Activated CD4-positive, CD25-positive, alpha-beta regulatory T cell (primary cell): ENCODE measurements around the gene CDC42.
A peak's percentile ranks its signal among the peaks of the same experiment; 100 is the strongest.

Experiments
- DNase-seq, 4 experiments: peaks; one replicate each; lab custom pipeline; 2025; lab: John Stamatoyannopoulos, UW

Gene CDC42

DNA sequence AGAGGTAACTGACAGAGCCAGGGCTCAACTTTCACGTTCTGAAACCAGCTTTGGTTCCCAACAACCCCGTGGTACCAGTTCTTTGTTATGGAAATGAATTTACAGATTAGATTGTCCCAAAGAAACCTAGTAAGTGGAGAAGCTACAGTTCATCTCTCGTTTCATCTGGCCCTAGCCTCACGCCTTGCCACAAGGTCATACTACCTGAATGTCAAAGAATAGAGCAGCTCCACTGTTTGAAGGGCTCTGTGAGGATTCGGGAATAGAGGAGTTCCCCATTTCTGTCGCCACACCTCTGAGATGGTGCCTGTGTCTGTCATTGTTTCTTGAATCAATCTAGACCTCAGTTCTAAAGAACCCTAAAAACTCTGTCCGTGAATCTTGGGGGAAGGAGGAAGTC, 15.0 kb upstream of the CDC42 start:
- no peak for DNase-seq

DNA sequence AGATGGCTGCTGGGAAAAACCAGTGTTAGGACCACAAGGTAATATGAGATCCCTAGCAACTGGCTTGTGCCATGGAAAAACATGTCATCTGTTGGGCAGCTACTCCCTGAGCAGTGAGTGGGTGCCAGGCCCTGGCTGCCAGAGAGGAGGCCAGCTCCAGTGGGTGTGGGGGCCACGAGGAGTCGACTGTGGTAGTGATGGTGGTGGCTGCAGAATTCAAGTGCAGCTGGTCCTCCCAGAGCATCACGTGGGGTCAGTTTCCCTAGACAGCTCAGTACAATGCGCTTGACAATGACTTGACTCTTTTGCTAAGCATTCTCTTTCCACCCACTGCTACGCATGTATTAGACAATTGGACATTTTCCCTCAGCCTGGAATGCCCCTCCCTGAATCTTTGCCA, 14.5 kb upstream of the CDC42 start:
- no peak for DNase-seq

DNA sequence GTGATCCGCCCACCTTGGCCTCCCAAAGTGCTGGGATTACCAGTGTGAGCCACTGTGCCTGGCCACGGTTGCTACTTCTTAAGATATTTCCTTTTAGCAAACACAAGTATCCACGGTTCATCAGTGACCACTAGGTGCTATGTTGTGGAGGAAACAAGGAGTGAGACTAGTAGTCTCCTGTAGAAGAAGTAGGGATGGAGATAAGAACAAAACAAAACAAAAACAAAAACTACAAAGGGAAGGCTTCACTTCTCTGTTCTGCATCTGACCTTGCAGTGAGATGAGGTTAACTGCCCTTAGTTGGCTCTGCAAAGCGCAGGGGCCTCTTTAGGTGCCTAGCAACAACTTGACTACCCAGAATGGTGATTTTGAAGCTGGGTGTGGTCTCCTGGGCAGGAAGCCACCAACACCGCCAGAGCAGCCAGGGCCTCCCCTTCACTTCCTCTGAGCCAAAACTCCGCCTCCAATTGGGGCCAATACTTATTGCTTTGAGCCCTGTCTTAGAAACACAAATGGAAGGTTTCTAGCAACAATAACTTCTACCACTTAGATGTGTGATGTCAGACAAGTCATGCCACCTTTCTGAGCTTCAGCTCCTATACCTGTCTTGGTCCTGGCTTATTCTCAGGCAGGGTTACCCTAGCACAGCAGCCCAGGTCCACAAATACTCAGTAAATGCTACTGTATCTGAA, 12.8 kb upstream of the CDC42 start:
- DNase-seq = peak; percentile 52 to 83 (median 67)

DNA sequence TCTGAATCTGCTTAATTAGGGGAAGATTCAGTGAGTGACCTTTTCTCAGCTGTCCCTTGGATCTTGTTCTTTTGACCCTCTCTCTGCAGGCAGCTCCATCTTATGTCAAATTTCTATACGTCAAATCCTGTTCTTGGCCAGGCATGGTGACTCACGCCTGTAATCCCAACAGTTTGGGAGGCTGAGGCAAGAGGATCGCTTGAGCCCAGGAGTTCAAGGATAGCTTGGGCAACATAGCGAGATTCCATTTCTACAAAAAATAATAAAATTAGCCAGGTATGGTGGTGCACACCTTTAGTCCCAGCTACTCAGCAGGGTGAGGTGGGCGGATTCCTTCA, 12.3 kb upstream of the CDC42 start:
- DNase-seq = no peak

DNA sequence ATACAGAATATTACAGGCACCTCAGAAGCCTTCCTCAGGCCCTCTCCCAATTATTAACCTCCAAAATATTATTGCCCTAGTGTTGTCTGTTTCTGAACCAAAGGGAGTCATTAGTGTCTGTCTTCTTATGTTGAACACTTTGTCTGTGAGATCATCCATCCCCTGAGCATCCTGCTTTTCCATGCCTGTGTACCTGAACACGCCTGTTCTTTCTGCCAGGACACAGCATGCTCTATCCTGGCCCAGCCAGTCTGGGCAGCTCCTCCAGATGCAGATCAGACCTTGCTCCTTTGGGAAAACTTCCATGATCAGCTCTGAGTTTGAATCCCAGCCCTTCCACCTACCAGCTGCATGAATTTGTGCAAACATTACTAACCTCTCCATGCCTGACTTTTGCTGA, 11.0 kb upstream of the CDC42 start:
- DNase-seq = no peak

GRCh38 chr1:22043198-22043769, 9.2 kb upstream of the CDC42 start:
- no peak for DNase-seq

DNA sequence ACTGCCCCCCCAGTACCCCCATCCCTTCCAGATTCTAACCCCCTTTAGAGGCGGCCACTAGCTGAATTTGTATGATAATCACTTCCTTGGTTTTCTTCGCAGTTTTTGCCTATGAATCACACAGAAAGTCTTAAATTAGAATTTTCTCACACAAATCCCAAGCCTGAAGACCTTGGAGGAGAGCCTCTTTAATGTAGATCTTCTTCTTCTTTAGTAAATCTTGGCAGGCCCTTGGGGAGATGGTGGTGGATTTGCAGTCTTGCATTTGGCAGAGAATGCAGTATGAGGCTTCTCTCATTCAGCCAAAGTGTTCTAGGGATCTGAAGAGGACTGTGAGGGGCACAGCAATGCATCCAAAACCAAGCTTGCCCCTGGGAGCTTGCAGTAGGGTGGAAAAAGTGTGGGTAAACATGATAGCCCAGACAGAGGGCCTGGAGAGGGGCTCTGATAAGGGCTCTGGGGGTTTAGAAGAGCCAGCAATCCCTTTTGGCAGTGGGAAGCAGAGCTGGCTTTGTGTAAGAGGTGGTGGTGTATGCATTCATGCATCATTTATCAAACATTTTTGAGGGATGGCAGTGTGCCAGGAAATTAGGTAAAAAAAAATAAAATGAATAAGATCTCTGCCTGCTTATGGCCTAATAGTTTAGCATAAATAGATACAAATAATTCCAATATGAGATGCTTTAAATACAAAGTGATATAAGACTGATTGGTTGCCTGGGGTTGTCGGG, 7.7 kb upstream of the CDC42 start:
- no peak for DNase-seq

DNA sequence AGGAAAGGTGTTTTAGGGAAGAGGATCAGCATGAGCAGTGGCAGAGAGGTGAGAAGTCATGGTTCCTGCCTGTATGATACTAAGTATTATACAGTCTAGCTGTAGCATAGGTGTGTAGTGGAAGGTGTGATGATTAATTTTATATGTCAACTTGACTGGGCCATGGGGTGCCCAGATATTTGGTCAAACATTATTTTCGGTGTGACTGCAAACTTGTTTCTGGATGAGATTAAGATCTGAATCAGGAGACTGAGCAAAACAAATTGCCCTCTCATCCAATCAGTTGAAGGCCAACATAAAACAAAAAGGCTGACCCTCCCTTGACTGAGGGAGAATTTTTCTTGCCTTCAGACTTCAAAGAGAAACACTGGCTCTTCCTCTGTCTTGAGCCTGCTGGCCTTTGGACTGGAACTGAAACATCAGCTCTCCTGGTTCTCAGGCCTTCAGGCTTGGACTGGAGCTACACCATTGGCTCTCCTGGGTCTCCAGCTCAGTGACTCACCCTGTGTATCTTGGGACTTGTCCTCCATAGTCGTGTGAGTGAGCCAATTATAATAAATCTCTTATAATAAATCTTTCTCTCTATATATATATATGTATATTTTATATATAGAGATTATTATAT, 6.8 kb upstream of the CDC42 start:
- no peak for DNase-seq

DNA sequence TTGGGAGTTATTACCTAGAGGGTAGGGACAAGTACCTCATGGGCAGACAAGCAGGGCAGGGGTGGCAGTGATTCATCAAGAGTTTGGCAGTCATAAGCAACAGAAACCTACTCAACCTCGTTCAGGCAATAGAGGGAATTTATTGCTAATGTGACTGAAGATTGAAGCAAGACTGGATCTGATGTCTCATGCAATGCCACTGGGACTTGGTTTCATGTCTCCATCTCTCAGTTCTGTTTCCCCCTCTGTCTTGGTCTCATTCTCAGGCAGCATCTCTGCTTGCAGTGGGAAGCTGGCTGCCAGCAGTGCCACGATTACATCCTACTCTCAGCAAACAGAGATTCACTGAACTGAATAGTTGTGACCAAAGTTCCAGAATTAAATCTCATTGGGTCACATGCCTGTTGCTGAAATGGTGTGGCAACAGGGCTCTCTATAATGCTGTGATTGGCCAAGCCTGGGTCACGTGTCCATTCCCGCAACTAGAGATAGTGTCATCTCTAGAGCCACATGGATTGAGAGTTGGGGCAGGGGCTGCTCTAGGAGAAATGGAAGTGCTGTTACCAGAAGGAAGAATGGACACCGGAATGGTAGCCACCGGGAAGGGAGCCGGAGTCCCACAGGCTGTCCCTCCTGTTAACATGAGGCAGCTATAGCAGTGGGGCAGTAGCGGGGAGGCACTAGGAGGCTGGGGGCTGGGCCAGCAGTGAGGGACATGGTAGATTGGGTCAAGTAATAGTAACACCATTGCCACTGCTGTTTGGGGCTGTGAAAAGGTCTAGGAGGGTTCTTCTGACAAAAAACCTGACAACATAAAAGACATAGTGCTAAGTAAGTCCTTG, 3.9 kb upstream of the CDC42 start:
- DNase-seq = no peak

- DNase-seq = no peak
Observed at GRCh38 chr1:22050330-22050729, 2.2 kb upstream of the CDC42 start.

GRCh38 chr1:22051607-22052114, 848 bp upstream of the CDC42 start:
- no peak for DNase-seq

GRCh38 chr1:22053017-22053860, 730 bp downstream of the CDC42 start:
- DNase-seq = peak; percentile 17 to 45 (median 41)

- DNase-seq = no peak
Observed at GRCh38 chr1:22053861-22054770, 1.6 kb downstream of the CDC42 start.

- no peak for DNase-seq
Observed at GRCh38 chr1:22055463-22055862, 3.0 kb downstream of the CDC42 start.

- DNase-seq = no peak
Observed at GRCh38 chr1:22056043-22056442, 3.5 kb downstream of the CDC42 start.

DNA sequence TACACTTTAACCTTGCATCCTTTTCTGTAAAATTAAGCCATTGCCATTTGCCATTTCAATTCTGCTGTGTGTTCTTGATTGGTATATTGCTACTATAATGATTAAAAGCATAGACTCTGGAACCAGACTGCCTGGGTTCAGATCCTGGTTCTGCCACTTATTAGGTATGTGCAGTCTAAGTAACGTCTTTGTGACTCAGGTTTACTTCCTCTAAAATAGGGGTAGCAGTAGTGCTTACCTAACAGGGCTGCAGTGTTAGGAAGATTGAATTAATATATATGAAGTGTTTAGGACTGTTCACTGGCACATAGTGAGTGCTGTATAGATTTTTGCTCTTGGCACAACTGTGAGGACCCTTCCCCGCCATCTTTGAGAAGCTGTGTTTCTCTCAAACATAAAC, 4.4 kb downstream of the CDC42 start:
- DNase-seq = no peak

DNA sequence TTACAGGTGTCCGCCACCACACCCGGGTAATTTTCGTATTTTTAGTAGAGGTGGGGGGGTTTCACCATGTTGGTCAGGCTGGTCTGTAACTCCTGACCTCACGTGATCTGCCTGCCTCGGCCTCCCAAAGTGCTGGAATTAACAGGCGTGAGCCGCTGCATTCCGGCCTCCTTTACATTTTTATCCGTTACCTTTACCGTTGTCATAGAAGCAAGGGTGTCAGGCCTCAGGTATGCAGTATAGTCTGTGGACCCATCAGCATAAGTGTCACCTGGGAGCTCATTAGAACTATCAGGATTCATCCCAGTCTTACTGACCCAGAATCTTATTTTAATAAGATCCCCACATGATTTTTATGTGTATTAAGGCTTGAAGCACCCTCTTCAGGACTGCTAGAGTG, 5.4 kb downstream of the CDC42 start:
- DNase-seq = no peak

GRCh38 chr1:22064751-22065402, 12.4 kb downstream of the CDC42 start:
- no peak for DNase-seq

DNA sequence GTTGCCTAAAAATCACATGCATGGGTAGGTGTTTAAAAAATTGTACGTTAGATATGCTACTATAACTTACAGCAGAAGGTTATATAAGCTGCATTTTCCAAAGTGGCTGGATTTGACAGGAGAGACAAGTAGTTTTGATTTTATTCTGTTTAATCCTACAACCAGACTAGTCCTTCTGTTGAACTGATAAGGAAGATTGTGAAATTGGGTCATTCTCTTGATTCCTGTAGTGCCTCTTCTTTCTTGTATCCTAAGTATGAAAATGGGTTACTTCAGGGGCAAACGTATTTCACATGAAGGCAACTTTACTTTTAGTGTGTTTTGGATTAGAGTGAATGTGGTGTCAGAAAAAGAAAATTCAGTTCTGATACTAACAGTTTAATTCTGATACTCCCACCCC, 19.0 kb downstream of the CDC42 start:
- no peak for DNase-seq
